ENCODE results near the gene ERC2.

- TF ChIP-seq CTCF (IDR thresholded peaks at IDR 0.05) (no peak), POLR2AphosphoS5 (IDR thresholded peaks at IDR 0.05) (no peak), EP300 (IDR thresholded peaks at IDR 0.05) (no peak)
These were observed 57.7 kb downstream of the ERC2 start for GRCh38 chr3:56410576-56410975.

All from upper lobe of left lung (tissue), 4 donors.